ENCODE measurements around the gene ANK3. TPM values are rescaled to one million over a fixed set of nuclear protein-coding genes. Genes with fewer than 3 reads are reported as not detected.

The ANK3 gene
- polyA plus RNA-seq, 1 donor (not counting 4 experiments of a cell fraction or from before 2014, with no cell fraction given), result 8.3 TPM

- H3K27ac ChIP-seq (ENCODE audit: control insufficient read depth, insufficient read depth, low read length), result no peak overlapping the region
- dilution Hi-C loops (cut with MboI; ENCODE audit: extremely low pct_ligation_motif_present, low sequenced_read_pairs), result no loop called here
- H3K9ac ChIP-seq (ENCODE audit: control insufficient read depth, extremely low read depth, insufficient read depth, low read length), result no peak overlapping the region
- no peak overlapping the region for H3K4me3 ChIP-seq (ENCODE audit: control insufficient read depth in 2 of 3, extremely low read depth in 1 of 3, insufficient read depth in 2 of 3, low read depth in 1 of 3, low read length in 3 of 3)
- TF ChIP-seq CTCF (optimal IDR thresholded peaks at IDR 0.05 in 1 of 3, IDR thresholded peaks at IDR 0.05 in 1 of 3, conservative IDR thresholded peaks at IDR 0.05 in 1 of 3; ENCODE audit: extremely low read depth in 1 of 3, insufficient read depth in 2 of 3, low read length in 3 of 3) (no peak), EZH2 (IDR thresholded peaks at IDR 0.05; ENCODE audit: low read length) (no peak)
- no peaks in the 10 kb centered on the region for H3K79me2 ChIP-seq (ENCODE audit: control insufficient read depth, insufficient read depth, low read length)
- H3K27me3 ChIP-seq (ENCODE audit: control insufficient read depth, extremely low read depth, insufficient read depth, low read length), result no peaks in the 10 kb centered on the region
- H3K9me3 ChIP-seq (ENCODE audit: control insufficient read depth, low read depth, low read length), result no peaks in the 10 kb centered on the region
- no peak overlapping the region for H3K4me2 ChIP-seq (ENCODE audit: control insufficient read depth, extremely low read depth, insufficient read depth, low read depth, low read length)
- DNase-seq (ENCODE audit: low read depth, low spot score), result no peak
- FAIRE-seq, result no peak
- H4K20me1 ChIP-seq (ENCODE audit: control insufficient read depth, extremely low read depth, insufficient read depth, low read length), result no peaks in the 10 kb centered on the region
- no peak overlapping the region for H2AFZ ChIP-seq (ENCODE audit: control insufficient read depth, low read length)
- H3K4me1 ChIP-seq (ENCODE audit: control insufficient read depth, extremely low read depth, insufficient read depth, low read length), result no peaks in the 10 kb centered on the region
- H3K36me3 ChIP-seq (ENCODE audit: control insufficient read depth in 2 of 2, extremely low read depth in 1 of 2, insufficient read depth in 2 of 2, low read length in 2 of 2), result no peaks in the 10 kb centered on the region
- no peaks in the 10 kb centered on the region for H3K9me1 ChIP-seq (ENCODE audit: control insufficient read depth, extremely low read depth, insufficient read depth, low read length)
Observed at GRCh38 chr10:60258429-60258797, 131.3 kb downstream of the ANK3 start.

- no peaks in the 10 kb centered on the region for H3K9me3 ChIP-seq (ENCODE audit: control insufficient read depth, low read depth, low read length)
- H3K79me2 ChIP-seq (ENCODE audit: control insufficient read depth, insufficient read depth, low read length), result no peaks in the 10 kb centered on the region
- no peak overlapping the region for H3K4me3 ChIP-seq (ENCODE audit: control insufficient read depth in 2 of 3, extremely low read depth in 1 of 3, insufficient read depth in 2 of 3, low read depth in 1 of 3, low read length in 3 of 3)
- no peak overlapping the region for H3K9ac ChIP-seq (ENCODE audit: control insufficient read depth, extremely low read depth, insufficient read depth, low read length)
- no peak overlapping the region for H2AFZ ChIP-seq (ENCODE audit: control insufficient read depth, low read length)
- no peak for FAIRE-seq
- no peaks in the 10 kb centered on the region for H3K27me3 ChIP-seq (ENCODE audit: control insufficient read depth, extremely low read depth, insufficient read depth, low read length)
- no peaks in the 10 kb centered on the region for H3K9me1 ChIP-seq (ENCODE audit: control insufficient read depth, extremely low read depth, insufficient read depth, low read length)
- dilution Hi-C loops (cut with MboI; ENCODE audit: extremely low pct_ligation_motif_present, low sequenced_read_pairs), result no loop called here
- H3K27ac ChIP-seq (ENCODE audit: control insufficient read depth, insufficient read depth, low read length), result no peak overlapping the region
- no peak overlapping the region for H3K4me2 ChIP-seq (ENCODE audit: control insufficient read depth, extremely low read depth, insufficient read depth, low read depth, low read length)
- H3K36me3 ChIP-seq (ENCODE audit: control insufficient read depth in 2 of 2, extremely low read depth in 1 of 2, insufficient read depth in 2 of 2, low read length in 2 of 2), result no peaks in the 10 kb centered on the region
- DNase-seq (ENCODE audit: low read depth, low spot score), result no peak
- H4K20me1 ChIP-seq (ENCODE audit: control insufficient read depth, extremely low read depth, insufficient read depth, low read length), result no peaks in the 10 kb centered on the region
- no peaks in the 10 kb centered on the region for H3K4me1 ChIP-seq (ENCODE audit: control insufficient read depth, extremely low read depth, insufficient read depth, low read length)
- no peak for TF ChIP-seq EZH2 (IDR thresholded peaks at IDR 0.05; ENCODE audit: low read length)
- TF ChIP-seq CTCF (optimal IDR thresholded peaks at IDR 0.05 in 1 of 3, IDR thresholded peaks at IDR 0.05 in 1 of 3, conservative IDR thresholded peaks at IDR 0.05 in 1 of 3; ENCODE audit: extremely low read depth in 1 of 3, insufficient read depth in 2 of 3, low read length in 3 of 3), result no peak
Observed at GRCh38 chr10:60257767-60258428, 131.8 kb downstream of the ANK3 start.

All from keratinocyte (primary cell).